ENCODE data around the gene MAML1. TPM values are rescaled to one million over a fixed set of nuclear protein-coding genes. Genes with fewer than 3 reads are reported as not detected.

The MAML1 gene
- total and polyA plus RNA-seq, 5 donors: 9.1 to 15.6 (median 13.8) TPM

Small RNA genes within 50 kb of the gene (microRNA-seq; reads per million reads assigned to microRNA genes)
- gene MIR1229: 1.1 to 1.3 reads per million in 2 donors

Other genes starting within 250 kb of the MAML1 start
- 10 to 100 TPM; 22.1 to 25.6 (median 24.3) TPM for gene RUFY1, start 182.3 kb upstream of the MAML1 start, total RNA-seq
- gene RUFY1, start 182.3 kb upstream of the MAML1 start, polyA plus RNA-seq: 18.9 TPM
- gene HNRNPH1, start 109.2 kb upstream of the MAML1 start, total RNA-seq: 100 to 1,000 TPM; 210 to 253 (median 233) TPM
- 121 TPM for gene HNRNPH1, start 109.2 kb upstream of the MAML1 start, polyA plus RNA-seq
- gene CBY3, start 51.8 kb upstream of the MAML1 start, total RNA-seq: not detected
- gene CBY3, start 51.8 kb upstream of the MAML1 start, polyA plus RNA-seq: not detected
- gene CANX, start 33.9 kb upstream of the MAML1 start, total RNA-seq: 100 to 1,000 TPM; 413 to 694 (median 527) TPM
- gene CANX, start 33.9 kb upstream of the MAML1 start, polyA plus RNA-seq: 119 TPM
- gene LTC4S, start 61.2 kb downstream of the MAML1 start, total RNA-seq: 10 to 100 TPM; 17.3 to 24.3 (median 22.6) TPM
- 18.6 TPM for gene LTC4S, start 61.2 kb downstream of the MAML1 start, polyA plus RNA-seq
- 10 to 100 TPM; 71.8 to 82.2 (median 80.9) TPM for gene MGAT4B, start 74.0 kb downstream of the MAML1 start, total RNA-seq
- gene MGAT4B, start 74.0 kb downstream of the MAML1 start, polyA plus RNA-seq: 56.7 TPM
- 100 to 1,000 TPM; 307 to 406 (median 370) TPM for gene SQSTM1, start 88.1 kb downstream of the MAML1 start, total RNA-seq
- 257 TPM for gene SQSTM1, start 88.1 kb downstream of the MAML1 start, polyA plus RNA-seq
- 10 to 100 TPM; 12.3 to 20.1 (median 16.4) TPM for gene MRNIP, start 126.0 kb downstream of the MAML1 start, total RNA-seq
- gene MRNIP, start 126.0 kb downstream of the MAML1 start, polyA plus RNA-seq: 20.5 TPM
- 10 to 100 TPM; 36.2 to 51.5 (median 45.2) TPM for gene TBC1D9B, start 175.1 kb downstream of the MAML1 start, total RNA-seq
- gene TBC1D9B, start 175.1 kb downstream of the MAML1 start, polyA plus RNA-seq: 39.3 TPM